Endodermal cell (in vitro differentiated cells): ENCODE measurements around the gene DNMT3A. TPM values are rescaled to one million over a fixed set of nuclear protein-coding genes. Genes with fewer than 3 reads are reported as not detected.

ENCODE experiments used
- DNase-seq: peaks from one replicate; pipeline ENCODE4 v3.0.0-alpha.2; 2017
- H3K27ac ChIP-seq: 2 replicates; pipeline ENCODE4 v1.5.1; 2013; ENCODE audit warnings: mild to moderate bottlenecking, low read depth, low read length, moderate library complexity
- H3K27me3 ChIP-seq: 2 replicates; pipeline ENCODE4 v1.6.1; 2013; ENCODE audit warnings: mild to moderate bottlenecking, low read length, moderate library complexity; ENCODE audit not compliant: insufficient read depth, control insufficient read depth, poor library complexity, severe bottlenecking
- H3K36me3 ChIP-seq: 2 replicates; pipeline ENCODE4 v1.7.0; 2013; ENCODE audit warnings: mild to moderate bottlenecking, low read length, moderate library complexity; ENCODE audit not compliant: control insufficient read depth, insufficient read depth
- H3K4me1 ChIP-seq: one replicate; pipeline ENCODE4 v1.7.0; 2013; ENCODE audit warnings: low read length; ENCODE audit not compliant: control insufficient read depth, insufficient read depth
- H3K4me3 ChIP-seq: 2 replicates; pipeline ENCODE4 v1.5.1; 2013; ENCODE audit warnings: mild to moderate bottlenecking, low read length, moderate library complexity
- H3K9ac ChIP-seq: 2 replicates; pipeline ENCODE4 v1.6.1; 2013; ENCODE audit warnings: mild to moderate bottlenecking, low read length, moderate library complexity; ENCODE audit not compliant: poor library complexity, severe bottlenecking; ENCODE audit errors: extremely low read depth
- H3K9me3 ChIP-seq: 2 replicates; pipeline ENCODE4 v1.6.1; 2013; ENCODE audit warnings: mild to moderate bottlenecking, low read length, moderate library complexity; ENCODE audit not compliant: control insufficient read depth
- H3K27ac Mint-ChIP-seq: 2 replicates; pipeline ENCODE4 v1.8.0; 2020; ENCODE audit warnings: mixed read lengths
- H3K27me3 Mint-ChIP-seq: 2 replicates; pipeline ENCODE4 v1.8.0; 2021; ENCODE audit warnings: mild to moderate bottlenecking, mixed read lengths; ENCODE audit not compliant: insufficient read depth
- H3K36me3 Mint-ChIP-seq: 2 replicates; pipeline ENCODE4 v1.8.0; 2020; ENCODE audit warnings: low read depth, mixed read lengths
- H3K4me1 Mint-ChIP-seq: 2 replicates; pipeline ENCODE4 v1.8.0; 2020; ENCODE audit warnings: mixed read lengths
- H3K4me3 Mint-ChIP-seq: 2 replicates; pipeline ENCODE4 v1.8.0; 2020; ENCODE audit warnings: mild to moderate bottlenecking, moderate library complexity, mixed read lengths
- H3K9me3 Mint-ChIP-seq: 2 replicates; pipeline ENCODE4 v1.8.0; 2020; ENCODE audit warnings: mild to moderate bottlenecking, mixed read lengths
- WGBS, 2 experiments: methylation state at CpG; one replicate each; pipeline versions ENCODE4 v1.1.5 to v1.1.7; 2013; ENCODE audit warnings: missing lambda C conversion rate in 2 of 2, mixed read lengths in 1 of 2; ENCODE audit not compliant: insufficient coverage in 1 of 2, insufficient read length in 1 of 2; 5-methylcytosine and 5-hydroxymethylcytosine counted together
- total RNA-seq, 2 donors: library from RNA; stranded (reverse); fragmentation: NEBNext Ultra II Directional in 1 of 2; extraction: Animal tissue kit (Norgen Biotek cat#: 25700) in 1 of 2; gene quantifications; 2 replicates in 1 of 2; 3 replicates in 1 of 2; pipeline ENCODE4 v1.2.1, GENCODE V29; 2021
- TF ChIP-seq, protein P1 (sequence below): fragments of 200-600 bp; sonication (generic); conservative IDR thresholded peaks from 2 replicates; pipeline ENCODE4 v1.5.0; 2021; ENCODE audit warnings: antibody characterized with exemption, mild to moderate bottlenecking

DNMT3A gene
- total RNA-seq, 2 donors from 2014 or later, result 124 to 139 TPM

DNA sequence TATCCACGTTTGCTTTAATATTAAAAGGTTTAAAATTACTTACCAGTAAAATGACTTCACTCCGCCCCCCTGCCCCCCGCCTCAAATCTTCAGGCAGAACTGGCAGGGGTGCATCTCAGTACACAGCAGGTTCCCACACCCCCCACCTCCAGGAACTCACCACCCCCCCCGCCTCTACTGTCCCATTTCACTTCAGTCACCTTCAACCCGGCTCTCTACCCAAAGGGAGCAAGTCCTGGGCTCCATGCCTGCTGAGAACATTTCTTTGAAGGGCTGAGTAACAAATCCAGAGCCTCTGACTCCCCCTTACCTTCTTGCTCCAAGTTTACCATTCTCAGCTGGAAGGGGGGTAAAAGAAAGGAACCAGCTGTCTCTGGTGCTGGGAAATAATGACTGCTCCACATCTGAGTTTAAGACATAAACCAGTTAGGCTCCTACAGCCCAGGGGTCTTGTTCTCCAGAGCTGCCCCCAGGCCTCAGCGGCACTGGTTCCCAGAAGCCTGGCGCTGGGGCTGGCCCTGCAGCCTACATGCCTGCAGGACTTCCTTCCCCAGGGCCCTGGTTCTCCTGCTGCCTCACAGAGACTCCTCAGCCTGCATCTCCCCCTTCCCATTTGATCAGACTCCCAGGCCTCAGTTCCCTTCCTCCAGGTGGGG is 42.8 kb downstream of the DNMT3A start:
- Histone ChIP-seq H3K4me3 (no peak overlapping the region), H3K36me3 (no peaks in the 10 kb centered on the region), H3K9me3 (no peaks in the 10 kb centered on the region), H3K4me1 (peaks cover under 1% of the 10 kb centered on the region), H3K9ac (no peak overlapping the region), H3K27me3 (no peaks in the 10 kb centered on the region), H3K27ac (no peak overlapping the region)
- Mint-ChIP-seq H3K4me1 (peaks cover 9% of the 10 kb centered on the region), H3K9me3 (no peaks in the 10 kb centered on the region), H3K27me3 (no peaks in the 10 kb centered on the region), H3K4me3 (no peak overlapping the region), H3K36me3 (no peaks in the 10 kb centered on the region), H3K27ac (no peak overlapping the region)
- no peak for DNase-seq
- TF ChIP-seq, protein P1, sequence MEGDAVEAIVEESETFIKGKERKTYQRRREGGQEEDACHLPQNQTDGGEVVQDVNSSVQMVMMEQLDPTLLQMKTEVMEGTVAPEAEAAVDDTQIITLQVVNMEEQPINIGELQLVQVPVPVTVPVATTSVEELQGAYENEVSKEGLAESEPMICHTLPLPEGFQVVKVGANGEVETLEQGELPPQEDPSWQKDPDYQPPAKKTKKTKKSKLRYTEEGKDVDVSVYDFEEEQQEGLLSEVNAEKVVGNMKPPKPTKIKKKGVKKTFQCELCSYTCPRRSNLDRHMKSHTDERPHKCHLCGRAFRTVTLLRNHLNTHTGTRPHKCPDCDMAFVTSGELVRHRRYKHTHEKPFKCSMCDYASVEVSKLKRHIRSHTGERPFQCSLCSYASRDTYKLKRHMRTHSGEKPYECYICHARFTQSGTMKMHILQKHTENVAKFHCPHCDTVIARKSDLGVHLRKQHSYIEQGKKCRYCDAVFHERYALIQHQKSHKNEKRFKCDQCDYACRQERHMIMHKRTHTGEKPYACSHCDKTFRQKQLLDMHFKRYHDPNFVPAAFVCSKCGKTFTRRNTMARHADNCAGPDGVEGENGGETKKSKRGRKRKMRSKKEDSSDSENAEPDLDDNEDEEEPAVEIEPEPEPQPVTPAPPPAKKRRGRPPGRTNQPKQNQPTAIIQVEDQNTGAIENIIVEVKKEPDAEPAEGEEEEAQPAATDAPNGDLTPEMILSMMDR, result no peak
- 83 to 88% methylated on average over 1 to 7 of the region's 7 CpGs for WGBS, 2 experiments

DNA sequence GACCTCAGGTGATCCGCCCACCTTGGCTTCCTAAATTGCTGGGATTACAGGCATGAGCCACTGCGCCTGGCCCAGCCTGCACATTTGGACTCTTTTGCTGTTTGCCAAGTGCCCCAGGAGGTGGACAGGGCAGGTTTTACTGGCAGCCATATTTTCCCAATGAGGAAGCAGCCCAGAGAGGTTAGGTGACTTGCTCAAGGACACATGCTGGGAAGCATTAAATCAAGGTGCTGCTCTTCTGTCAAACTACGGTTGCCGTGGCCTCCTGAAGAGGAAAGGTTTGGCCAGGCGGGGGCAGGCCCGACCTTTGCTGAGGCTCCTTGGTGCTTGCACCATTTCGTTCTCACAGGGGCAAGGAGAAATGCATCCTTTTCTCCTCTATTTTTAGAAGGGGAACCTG is 44.0 kb downstream of the DNMT3A start:
- Mint-ChIP-seq H3K4me1 (peaks cover 11% of the 10 kb centered on the region), H3K9me3 (no peaks in the 10 kb centered on the region), H3K36me3 (no peaks in the 10 kb centered on the region), H3K27ac (no peak overlapping the region), H3K4me3 (no peak overlapping the region), H3K27me3 (no peaks in the 10 kb centered on the region)
- WGBS, 2 experiments, result 77 to 78% methylated on average over 6 to 7 of the region's 7 CpGs
- Histone ChIP-seq H3K4me3 (no peak overlapping the region), H3K27ac (no peak overlapping the region), H3K9me3 (no peaks in the 10 kb centered on the region), H3K27me3 (no peaks in the 10 kb centered on the region), H3K9ac (no peak overlapping the region), H3K36me3 (no peaks in the 10 kb centered on the region), H3K4me1 (no peaks in the 10 kb centered on the region)
- TF ChIP-seq, protein P1, result peak; percentile 74
- peak; percentile 89 for DNase-seq

DNA sequence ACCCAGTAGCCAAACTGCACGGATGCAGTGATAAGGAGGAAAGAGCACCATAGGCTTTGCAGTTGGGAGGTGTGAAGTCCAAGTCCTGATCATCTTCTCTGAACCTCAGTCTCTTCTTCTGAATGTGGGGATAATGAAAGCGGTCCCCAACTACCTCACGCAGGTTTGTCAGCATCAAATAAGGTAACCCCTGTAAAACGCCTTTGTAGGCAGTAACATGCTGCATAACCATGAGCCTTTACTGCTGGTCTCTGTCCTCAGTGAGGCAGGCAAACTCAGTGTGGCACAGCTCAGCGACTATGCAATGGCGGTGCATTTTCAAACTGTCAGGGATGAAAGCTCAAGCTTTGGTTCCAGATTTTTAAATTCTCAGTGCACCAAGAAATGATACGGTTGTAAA is 46.1 kb downstream of the DNMT3A start:
- Histone ChIP-seq H3K36me3 (no peaks in the 10 kb centered on the region), H3K4me1 (no peaks in the 10 kb centered on the region), H3K9me3 (no peaks in the 10 kb centered on the region), H3K27ac (no peak overlapping the region), H3K9ac (no peak overlapping the region), H3K4me3 (no peak overlapping the region), H3K27me3 (no peaks in the 10 kb centered on the region)
- Mint-ChIP-seq H3K36me3 (no peaks in the 10 kb centered on the region), H3K27ac (peak overlapping the region; percentile 39), H3K9me3 (no peaks in the 10 kb centered on the region), H3K4me1 (peaks cover 16% of the 10 kb centered on the region), H3K4me3 (no peak overlapping the region), H3K27me3 (no peaks in the 10 kb centered on the region)
- DNase-seq, result no peak
- TF ChIP-seq, protein P1, result no peak
- WGBS, 2 experiments, result 90 to 93% methylated on average over 7 of the region's 7 CpGs
